Effector CD4-positive, alpha-beta T cell (primary cell): ENCODE results near the gene CELSR2.
"Not testable (repeated sequence)": the region's sequence is repeated elsewhere in the genome, so short reads cannot be mapped to it uniquely, and the experiment has no call there.

Experiments
- DNase-seq: peaks from one replicate; pipeline ENCODE4 v3.0.0-alpha.2; 2020
- total RNA-seq: gene quantifications from one replicate; lab custom pipeline; 2026; lab: John Stamatoyannopoulos, UW

The CELSR2 gene, protein sequence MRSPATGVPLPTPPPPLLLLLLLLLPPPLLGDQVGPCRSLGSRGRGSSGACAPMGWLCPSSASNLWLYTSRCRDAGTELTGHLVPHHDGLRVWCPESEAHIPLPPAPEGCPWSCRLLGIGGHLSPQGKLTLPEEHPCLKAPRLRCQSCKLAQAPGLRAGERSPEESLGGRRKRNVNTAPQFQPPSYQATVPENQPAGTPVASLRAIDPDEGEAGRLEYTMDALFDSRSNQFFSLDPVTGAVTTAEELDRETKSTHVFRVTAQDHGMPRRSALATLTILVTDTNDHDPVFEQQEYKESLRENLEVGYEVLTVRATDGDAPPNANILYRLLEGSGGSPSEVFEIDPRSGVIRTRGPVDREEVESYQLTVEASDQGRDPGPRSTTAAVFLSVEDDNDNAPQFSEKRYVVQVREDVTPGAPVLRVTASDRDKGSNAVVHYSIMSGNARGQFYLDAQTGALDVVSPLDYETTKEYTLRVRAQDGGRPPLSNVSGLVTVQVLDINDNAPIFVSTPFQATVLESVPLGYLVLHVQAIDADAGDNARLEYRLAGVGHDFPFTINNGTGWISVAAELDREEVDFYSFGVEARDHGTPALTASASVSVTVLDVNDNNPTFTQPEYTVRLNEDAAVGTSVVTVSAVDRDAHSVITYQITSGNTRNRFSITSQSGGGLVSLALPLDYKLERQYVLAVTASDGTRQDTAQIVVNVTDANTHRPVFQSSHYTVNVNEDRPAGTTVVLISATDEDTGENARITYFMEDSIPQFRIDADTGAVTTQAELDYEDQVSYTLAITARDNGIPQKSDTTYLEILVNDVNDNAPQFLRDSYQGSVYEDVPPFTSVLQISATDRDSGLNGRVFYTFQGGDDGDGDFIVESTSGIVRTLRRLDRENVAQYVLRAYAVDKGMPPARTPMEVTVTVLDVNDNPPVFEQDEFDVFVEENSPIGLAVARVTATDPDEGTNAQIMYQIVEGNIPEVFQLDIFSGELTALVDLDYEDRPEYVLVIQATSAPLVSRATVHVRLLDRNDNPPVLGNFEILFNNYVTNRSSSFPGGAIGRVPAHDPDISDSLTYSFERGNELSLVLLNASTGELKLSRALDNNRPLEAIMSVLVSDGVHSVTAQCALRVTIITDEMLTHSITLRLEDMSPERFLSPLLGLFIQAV (N-terminal part only)
- 9.9 reads per million, percentile 31 among the genes with 10 or more reads in this experiment for total RNA-seq

DNA sequence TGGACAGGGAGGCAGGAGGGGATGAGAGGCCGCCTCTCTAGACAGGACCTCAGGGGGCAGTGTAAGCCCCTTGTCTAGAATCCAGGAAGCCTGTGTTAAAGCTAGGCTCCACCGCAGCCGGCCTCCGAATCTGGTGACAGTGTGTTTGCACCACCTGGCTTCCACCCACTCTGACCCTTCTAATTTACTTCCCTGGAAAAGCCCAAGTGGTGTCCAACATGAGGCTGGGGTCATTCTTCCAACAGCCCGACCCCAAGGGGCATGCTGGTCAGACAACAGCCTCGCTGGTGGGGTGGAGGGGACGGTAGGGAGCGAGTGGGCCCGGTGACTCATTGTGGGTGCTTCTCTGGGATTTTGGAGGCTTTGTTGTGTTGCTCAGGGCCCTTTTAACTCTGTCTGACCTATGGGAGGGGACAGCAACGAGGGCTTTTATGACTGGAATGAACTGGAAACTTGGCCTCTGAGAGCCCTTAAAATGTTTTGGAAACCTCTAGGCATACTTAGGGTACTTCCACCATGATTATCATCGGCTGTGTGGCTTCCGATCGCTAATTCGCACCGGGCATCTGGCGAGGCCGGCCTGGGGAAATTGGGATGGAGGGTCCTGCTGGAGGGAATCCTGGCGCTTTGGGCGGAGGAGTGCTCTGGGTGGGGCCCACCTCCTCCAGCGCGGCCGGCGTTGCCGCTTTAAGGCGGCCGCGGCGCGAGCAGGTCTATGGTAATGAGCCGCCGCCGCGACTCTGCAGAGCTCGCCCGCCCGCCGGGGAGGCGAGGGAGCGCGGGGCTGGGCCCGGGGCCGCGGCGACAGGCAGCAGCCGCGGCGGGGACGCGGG lies at the start of gene CELSR2:
Gene CELSR2 (plus strand): TSS at position 743 of the 833 bp plus-strand sequence. CDS start 541 bp downstream, outside the sequence.
- peak; percentile 50 for DNase-seq

DNA sequence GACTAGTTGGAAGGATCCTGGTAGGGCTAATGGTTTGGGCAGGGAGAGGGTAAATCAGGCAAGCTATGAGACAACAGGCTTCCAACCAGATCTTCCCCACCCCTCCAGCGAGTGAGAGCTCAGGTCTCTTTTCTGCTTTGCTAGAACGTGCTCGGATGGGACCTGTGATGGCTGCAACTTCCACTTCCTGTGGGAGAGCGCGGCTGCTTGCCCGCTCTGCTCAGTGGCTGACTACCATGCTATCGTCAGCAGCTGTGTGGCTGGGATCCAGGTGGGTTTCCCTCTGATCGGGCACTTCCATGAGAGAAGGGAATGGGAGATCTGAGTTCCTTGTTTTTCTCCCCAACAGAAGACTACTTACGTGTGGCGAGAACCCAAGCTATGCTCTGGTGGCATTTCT lies 49.6 kb upstream of the CELSR2 start:
- DNase-seq: no peak

DNA sequence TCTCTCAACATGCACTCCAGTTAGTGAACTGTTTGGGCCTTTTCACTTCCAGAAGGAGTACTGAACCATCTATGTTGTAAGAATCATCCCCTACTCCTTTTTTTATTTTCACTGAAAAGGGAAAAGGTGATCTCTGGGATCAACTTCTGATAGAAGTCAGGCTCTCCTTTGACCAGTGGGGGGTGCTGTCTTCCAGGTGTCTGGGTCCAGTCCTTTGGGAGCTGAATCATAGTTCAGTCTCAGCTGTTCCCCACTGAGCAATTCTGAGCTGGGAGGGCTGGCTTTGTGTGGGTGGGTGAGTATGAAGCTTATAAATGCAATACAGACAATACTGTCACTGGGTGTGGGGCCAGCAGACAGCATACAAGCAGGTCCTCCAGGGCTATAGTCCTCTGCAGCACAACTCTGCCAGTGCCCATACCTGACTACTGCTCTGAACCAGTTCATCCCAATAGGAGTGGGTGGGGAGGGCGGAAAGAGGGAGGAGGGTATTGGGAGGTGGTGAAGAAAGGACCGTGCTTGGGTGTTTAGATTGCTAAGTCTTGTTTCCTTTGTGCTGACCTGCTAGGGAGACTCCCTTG lies 48.1 kb upstream of the CELSR2 start:
- peak; percentile 10 for DNase-seq

DNA sequence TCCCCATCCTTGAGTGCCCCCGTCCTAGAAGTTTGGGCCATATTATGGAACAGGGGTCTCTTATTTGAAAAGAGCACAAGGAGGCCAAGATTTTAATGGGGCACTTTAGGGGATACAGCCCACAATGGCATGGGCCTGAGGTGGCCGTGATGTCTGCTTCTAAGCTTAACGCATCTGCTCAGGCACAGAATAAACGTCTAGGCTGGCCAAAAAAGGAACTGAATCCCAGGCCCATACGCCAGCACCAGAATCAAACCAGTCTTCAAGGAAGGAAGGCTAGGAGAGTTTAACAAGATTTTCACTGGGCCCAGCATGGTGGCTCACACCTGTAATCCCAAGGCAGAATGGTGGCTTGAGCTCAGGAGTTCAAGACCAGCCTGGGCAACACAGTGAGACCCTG lies 44.9 kb upstream of the CELSR2 start:
- no peak for DNase-seq

DNA sequence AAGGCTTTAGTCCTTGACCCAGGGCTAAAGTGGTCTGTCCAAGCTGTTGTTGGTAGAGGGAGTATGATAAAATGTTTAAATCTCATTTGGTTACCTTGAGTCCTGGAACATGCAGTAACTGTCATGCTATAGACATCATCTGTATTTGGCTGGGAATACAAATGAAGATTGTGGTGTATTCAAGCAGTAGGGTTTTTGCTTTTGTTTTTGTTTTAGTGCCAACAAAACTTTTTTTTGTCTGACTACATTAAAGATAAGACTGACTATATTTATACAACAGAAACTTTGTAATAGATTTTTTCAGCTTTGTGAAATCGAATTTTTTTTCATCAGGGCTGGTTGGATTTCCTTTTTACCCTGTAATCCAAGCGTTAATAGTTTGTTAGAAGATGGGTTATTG lies 43.0 kb upstream of the CELSR2 start:
- DNase-seq: no peak

DNA sequence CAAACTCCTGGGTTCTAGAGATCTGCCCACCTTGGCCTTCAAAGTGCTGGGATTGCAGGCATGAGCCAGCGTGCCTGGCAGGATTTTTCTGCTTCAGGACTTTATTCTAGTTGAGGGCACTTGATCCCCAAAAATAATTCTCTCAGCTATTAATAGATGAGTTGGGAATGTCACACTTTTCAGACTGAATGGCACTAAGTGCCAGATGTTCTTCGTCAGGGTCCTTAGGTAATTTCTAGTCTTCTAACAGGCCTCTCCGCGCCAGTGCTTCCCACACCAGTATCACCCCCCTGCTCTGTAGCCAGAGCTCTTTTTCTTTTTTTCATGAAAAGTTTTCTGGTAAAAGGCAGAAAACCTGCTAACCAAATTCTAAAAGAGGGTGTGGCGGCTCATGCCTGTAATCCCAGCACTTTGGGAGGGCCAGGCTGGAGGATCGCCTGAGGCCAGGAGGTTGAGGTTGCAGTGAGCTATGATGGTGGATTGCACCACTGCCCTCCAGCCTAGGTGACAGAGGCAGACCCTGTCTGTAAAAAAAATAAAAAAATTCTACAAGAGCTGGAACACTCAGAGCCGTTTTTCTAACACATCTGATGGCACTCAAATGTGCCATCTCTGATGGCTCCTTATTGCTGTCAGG lies 41.8 kb upstream of the CELSR2 start:
- DNase-seq: no peak

DNA sequence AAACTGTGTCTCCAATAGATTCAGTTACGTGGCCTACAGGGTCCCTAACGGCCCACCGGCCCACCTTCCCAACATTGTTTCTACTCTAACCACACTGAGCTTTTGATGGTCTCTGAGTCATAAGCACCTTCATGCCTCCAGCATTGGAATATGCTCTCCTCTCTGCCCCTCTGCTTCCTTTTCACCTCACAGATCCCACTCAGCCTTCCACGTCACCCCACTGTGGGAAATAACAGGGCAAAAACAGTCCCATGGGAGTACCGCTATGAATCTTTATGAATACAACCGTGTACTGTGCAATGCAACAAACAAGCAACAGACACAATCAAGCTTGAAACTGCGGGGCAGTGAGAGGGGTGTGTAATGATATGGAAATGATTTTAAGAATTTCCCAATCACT lies 40.9 kb upstream of the CELSR2 start:
- DNase-seq: no peak

DNA sequence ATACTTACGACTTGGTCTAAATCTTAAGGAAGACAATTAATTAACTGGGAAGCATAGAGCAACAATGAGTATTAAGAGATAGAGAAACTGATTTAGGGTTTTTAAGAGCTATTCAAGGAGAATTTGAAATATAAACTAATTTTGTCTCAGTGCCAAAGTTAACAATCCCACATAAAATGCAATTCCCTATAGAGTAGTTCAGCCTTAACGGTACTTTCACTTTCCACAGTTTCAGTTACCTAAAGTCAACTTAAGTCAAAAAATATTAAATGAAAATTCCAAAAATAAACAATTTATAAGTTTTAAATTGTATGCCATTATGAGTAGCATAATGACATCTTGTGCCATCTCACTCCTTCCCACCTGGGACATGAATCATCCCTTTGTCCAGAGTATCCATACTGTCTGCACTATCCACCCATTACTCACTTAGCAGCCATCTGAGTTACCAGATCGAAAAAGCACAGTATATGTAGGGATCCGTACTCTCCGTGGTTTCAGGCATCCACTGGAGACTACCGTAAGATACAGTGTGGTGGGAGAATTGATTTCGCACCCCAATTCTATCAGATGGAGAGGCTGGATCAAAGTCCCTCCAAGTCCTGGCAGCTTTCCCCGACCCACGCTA lies 40.4 kb upstream of the CELSR2 start:
- DNase-seq: no peak

DNA sequence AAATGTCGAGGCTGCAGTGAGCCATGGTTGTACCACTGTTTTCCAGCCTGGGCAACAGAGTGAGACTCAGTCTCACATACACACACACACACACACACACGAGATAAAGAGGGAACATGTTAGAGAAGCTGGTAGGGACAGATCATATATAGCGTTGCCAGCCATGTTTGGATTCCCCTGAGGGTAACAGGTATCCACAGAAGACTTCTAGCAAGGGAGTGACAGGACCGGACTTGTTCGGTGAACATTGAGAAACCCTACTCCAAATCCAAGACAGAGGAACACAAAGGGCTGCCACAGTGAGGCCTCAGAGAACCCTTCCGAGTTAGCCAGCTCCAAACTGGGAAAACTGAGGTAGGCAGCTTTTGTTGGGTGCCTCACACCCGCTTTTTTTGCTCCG lies 39.3 kb upstream of the CELSR2 start:
- no peak for DNase-seq

DNA sequence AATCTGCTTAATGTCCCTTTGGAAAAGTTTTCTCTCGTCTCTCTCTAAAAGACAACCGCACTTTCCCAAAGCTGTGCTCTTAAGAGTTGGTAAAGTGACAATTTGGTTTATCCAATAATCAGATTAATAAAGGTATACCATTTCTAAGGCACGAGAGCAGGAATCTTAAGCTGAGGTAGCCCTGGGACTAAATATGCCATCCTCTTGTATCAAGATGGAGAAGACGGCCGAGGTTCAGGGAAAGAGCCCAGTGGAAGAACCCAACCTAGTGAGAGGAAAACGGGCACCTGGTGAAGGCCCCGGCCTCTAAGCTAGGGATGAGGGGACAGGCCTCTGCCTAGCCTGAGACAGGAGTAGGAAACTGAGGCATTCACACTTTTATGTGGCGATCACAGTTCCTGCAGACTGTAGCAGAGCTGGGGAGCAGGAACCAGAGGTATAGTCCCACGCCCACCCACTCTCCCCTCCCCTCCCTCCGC lies 36.0 kb upstream of the CELSR2 start:
- no peak for DNase-seq

DNA sequence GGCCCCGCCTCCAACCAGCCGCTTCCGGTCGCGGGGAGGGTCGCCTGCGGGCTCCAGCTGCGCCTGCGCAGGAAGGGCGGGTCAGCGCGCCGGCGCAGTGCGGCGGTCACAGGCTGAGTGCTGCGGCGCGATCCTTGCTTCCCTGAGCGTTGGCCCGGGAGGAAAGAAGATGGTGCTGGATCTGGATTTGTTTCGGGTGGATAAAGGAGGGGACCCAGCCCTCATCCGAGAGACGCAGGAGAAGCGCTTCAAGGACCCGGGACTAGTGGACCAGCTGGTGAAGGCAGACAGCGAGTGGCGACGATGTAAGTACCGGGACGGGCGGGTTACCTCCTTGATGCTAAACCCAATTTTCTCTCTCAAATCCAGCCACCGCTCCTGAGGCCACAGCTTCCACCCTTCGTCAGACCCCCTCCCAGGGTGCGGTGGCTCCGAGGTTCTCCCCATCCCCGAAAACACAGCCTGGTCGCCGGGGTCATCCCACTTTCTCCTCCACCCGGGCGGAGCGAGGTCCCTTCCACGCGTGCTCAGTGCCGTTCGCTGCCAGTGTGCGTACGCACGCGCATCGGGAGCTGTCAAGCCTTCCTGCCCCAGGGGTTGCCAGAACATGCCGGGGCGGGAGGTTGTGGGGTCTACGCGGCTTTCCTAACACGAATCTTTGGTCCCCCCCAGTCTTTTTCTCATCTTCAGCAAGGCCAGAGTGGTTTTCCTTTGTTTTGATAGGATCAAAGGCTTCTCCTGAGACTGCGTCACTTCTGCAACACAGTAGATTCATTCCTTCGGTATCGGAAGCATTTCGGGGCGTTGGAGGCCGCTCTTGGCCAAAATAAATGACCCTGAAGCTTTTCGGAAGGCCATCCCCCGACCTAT lies 35.3 kb upstream of the CELSR2 start, which contains the start of gene SARS1:
Gene SARS1 (plus strand): TSS at position 95 of the 870 bp plus-strand sequence. CDS start 75 bp downstream, at position 170.
- peak; percentile 75 for DNase-seq

DNA sequence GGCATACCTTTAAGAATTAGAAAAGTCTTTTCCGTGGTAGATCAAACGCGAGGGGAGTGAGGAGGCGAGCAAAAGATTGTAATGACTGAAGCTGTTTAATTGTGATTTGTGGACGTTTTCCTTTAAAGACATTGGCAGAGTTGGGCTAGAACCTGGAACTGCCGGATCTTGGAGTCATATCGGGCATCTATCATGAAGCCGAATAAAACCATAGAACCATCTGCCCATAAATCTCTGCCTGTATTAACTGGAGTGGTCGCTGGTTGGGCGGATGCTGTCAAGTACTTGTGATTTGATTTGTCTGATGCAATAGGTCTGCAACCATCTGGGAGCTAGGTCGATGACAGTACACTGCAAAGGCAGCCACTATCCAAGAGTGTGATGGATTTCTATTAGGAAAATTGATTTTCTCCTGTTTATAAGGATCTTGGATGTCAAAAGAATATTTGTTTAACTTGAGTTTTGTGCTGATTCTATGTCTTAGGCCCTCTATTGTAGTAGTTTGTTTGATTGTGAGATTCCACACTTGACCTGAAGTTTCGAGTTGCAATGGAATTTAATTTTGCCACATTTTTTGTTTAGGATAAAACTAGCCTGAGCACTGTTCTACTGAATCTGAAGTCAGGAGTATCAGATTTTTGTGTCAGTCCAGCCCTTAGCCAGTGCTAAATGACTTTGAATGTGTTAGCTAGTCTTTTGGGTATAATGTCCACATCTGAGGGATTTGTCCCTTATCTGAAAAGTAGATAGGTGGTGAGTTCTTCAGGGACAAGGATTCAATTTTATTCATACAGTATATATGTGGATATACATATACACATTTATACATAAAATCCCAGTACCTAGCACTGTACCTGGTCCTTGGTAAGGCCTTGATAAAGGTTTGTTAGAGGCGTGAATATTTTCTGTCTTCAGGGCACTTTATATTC lies 34.4 kb upstream of the CELSR2 start:
- peak; percentile 6 for DNase-seq

DNA sequence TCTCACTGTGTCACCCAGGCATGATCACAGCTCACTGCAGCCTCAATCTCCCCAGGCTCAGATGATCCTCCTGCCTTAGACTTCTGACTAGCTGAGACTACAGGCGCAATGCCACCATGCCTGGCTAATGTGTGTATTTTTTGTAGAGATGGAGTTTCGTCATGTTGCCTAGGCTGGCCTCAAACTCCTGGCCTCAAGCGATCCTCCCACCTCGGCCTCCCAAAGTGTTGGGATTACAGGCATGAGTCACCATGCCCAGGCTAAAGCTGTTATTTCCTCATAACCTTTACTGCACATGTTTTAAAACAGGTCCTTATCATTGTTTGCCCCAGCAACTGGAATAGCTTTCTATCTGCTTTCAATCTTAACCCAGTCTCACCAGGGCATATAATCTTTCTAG lies 32.7 kb upstream of the CELSR2 start:
- DNase-seq: no peak

DNA sequence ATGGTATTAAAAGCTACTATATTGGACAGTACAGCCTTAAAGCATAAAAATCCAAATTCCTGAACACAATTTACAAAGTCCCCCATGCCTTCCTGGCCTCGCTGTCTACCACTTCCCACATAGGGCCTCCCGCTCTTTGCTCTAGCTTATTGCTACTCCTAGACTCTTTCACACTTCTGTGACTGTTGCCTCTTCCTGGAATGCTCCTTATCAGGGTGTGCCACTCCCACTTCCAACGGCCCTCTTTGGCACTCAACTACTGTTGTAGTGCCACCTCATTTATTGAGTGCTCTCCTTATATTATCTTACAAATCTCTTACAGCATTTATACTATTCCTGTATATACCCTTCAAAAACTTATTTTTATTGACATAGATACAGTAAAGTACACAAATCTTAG lies 30.8 kb upstream of the CELSR2 start:
- no peak for DNase-seq

DNA sequence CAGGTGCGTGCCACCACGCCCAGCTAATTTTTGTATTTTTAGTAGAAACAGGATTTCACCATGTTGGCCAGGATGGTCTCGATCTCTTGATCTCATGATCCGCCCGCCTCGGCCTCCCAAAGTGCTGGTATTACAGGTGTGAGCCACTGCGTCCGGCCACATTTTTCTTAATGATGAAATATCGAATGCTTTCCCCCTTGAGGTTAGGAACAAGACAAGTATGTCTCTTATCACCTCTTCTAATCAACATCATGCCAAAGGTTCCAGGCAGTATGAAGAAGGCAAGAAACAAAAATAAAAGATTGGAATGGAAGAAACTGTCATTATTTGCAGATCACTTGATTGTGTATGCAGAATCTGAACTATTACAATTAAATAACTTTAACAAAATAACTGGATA lies 28.1 kb upstream of the CELSR2 start:
- not testable (repeated sequence) for DNase-seq

DNA sequence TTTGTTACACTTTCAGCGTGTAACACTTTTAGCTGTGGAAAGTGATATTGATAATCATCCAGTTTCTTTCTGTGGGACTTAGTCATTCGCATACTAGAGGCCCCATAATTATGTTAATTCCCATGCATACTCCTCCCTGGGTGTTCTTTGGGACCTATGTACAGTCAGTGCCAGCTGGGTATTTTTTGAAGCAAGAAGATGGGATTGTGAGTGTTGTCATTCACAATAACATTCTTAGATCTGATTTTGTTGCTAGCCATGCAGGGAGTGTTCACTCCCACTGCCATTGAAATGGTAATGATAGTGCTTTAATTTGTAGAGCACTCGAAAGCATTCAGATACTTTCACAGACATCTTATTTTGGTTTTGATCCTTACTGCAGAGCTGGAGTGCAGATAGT lies 24.0 kb upstream of the CELSR2 start:
- no peak for DNase-seq

DNA sequence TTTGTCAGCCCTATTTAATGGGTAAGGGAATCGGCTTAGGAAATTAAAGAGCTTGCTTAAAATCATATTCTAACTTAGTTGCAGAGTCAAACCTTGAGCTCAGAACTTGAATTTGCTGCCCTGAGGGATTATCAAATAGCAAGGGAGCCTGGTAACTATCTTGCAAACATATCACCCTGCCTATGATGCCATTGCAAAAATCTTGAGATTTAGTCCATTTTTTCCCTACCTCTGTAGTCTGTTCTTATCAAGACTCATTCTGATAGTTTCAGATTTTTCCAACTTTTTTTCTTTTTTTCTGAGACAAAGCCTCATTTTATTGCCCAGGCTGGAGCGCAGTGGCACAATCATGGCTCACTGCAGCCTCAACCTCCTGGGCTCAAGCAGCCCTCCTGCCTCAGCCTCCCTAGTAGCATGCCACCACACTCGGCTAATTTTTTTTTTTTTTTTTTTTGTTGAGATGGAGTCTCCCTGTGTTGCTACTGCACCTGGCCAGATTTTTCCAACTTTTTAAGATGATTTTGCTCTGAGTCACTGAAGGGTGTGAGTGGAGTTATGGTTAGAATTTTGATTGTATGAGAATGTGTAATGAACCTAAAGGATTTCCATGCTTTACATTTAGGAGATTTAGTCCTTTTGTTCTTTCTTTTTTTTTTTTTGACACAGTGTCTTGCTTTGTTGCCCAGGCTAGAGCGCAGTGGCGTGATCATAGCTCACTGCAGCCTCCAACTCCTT lies 23.5 kb upstream of the CELSR2 start:
- no peak for DNase-seq

DNA sequence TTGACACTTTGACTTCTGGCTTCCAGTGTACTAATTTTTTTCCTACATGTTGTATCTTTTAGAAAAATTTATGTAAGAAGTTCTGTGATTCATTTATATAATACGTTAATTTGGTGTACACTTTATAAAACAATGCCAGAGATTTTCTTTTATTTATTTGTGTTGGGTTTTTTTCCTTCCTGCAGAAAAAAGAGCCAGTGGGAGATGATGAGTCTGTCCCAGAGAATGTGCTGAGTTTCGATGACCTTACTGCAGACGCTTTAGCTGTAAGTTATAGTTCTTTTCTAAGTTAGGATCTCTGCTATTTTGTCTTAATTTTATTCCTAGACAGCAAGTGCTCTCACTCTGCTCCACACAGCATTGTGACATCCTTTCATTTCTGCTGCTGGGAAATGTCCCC lies 21.2 kb upstream of the CELSR2 start:
- no peak for DNase-seq
